GM19238 (cell line): ENCODE results near the gene PRTG.

Source experiments
- DNase-seq: peaks from one replicate; pipeline ENCODE4 v3.0.0; 2011; ENCODE audit warnings: low spot score; ENCODE audit not compliant: insufficient read length

The PRTG gene

GRCh38 chr15:55564347-55565145 lies 178.4 kb downstream of the PRTG start:
- no peak for DNase-seq

- no peak for DNase-seq
Observed at GRCh38 chr15:55562601-55563000, 180.4 kb downstream of the PRTG start.
